Right renal pelvis (tissue), 4 donors: ENCODE measurements around the gene COL18A1. TPM values are rescaled to one million over a fixed set of nuclear protein-coding genes. Genes with fewer than 3 reads are reported as not detected.
"Not testable (repeated sequence)": the region's sequence is repeated elsewhere in the genome, so short reads cannot be mapped to it uniquely, and the experiment has no call there.

ENCODE experiments used
- DNase-seq, 4 donors: peaks; one replicate each; pipeline ENCODE4 v3.0.0-alpha.2; 2013; ENCODE audit warnings: low read depth in 4 of 4, low spot score in 3 of 4, missing footprints in 1 of 4
- polyA plus RNA-seq, 4 donors: library from polyadenylated mRNA; unstranded; fragments of 120-200 nt; gene quantifications; one replicate each; pipeline ENCODE4 v1.2.1, GENCODE V29; 2013; ENCODE audit not compliant: insufficient read length in 4 of 4

Gene COL18A1
- polyA plus RNA-seq, 4 donors = 135 to 240 (median 143) TPM

- not testable (repeated sequence) for DNase-seq
These were observed 122.4 kb downstream of the COL18A1 start for GRCh38 chr21:45527151-45527999.

GRCh38 chr21:45528028-45528705, 123.2 kb downstream of the COL18A1 start:
- DNase-seq = no peak

DNA sequence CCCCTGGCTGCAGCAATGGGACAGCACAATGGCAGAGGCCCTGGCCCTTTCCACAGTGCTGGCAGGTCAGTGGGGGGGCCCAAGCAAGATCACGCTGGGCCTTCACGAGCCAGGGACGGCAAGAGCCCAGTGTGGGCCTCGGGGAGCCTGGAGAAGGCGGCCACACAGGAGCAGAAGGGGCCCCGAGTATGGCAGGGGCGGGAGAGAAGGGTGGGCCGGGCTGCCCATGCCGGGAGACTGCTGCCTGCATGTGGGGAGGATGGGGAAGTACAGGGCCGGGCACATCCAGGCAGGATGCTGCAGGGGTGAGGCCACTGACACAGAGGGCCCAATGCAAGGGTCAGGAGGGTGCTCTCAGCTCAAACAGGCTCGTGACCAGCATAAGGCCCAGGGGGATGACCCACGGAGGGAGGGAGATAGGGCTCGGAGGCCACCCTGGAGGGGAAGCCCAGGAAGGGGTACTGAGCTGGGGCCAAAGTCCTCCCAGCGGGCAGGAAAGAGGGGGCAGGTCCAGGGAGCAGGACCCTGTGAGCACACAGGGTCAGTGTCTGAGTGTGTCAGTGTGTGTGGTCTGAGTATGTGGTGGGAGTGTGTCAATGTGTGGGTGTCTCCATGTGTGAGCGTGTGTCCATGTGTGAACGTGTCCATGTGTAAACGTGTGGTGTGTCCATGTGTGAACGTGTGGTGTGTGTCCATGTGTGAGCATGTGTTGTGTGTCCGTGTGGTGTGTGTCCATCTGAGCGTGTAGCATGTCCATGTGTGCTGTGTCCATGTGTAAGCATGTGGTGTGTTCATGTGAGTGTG, 124.2 kb downstream of the COL18A1 start:
- no peak for DNase-seq

GRCh38 chr21:45529785-45530422, 124.9 kb downstream of the COL18A1 start:
- no peak for DNase-seq

DNA sequence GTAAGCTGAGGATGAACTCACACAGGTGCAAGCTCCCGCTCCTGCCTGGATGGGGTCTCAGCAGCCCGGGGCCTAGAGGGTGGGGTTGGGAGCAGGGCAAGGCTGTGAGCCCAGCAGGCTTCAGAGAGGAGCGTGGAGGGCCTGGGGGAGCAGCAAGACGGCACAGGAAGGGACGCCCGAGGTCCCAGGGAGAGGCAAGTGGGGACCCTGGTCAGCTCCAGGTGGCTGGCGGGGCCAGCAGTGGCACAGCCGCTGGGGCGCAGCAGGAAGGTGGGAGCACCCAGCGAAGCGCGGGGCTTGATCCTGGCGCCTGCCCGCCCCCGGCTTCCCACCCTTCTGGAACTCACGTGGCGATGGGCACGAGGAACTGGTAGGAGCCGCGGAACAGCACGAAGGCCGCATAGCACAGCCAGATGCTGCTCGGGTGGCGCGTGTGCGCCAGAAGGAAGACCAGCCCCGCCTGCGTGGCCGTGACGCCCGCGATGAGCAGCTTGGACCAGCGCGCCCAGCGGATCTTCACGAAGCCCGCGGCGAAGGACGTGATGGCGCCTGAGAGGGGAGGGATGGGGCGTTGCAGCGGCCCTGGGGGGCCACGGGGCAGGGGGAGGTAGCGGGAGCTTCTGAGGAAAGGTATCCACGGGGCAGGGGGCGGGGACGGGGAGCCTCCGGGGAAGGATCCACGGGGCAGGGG, 125.6 kb downstream of the COL18A1 start:
- DNase-seq = no peak

GRCh38 chr21:45531114-45531392, 126.1 kb downstream of the COL18A1 start:
- not testable (repeated sequence) for DNase-seq

- no peak for DNase-seq
These were observed 126.6 kb downstream of the COL18A1 start for GRCh38 chr21:45531393-45532215.

- DNase-seq = no peak
These were observed 127.9 kb downstream of the COL18A1 start for GRCh38 chr21:45532826-45533360.

- DNase-seq = no peak
These were observed 128.4 kb downstream of the COL18A1 start for GRCh38 chr21:45533361-45533845.

DNA sequence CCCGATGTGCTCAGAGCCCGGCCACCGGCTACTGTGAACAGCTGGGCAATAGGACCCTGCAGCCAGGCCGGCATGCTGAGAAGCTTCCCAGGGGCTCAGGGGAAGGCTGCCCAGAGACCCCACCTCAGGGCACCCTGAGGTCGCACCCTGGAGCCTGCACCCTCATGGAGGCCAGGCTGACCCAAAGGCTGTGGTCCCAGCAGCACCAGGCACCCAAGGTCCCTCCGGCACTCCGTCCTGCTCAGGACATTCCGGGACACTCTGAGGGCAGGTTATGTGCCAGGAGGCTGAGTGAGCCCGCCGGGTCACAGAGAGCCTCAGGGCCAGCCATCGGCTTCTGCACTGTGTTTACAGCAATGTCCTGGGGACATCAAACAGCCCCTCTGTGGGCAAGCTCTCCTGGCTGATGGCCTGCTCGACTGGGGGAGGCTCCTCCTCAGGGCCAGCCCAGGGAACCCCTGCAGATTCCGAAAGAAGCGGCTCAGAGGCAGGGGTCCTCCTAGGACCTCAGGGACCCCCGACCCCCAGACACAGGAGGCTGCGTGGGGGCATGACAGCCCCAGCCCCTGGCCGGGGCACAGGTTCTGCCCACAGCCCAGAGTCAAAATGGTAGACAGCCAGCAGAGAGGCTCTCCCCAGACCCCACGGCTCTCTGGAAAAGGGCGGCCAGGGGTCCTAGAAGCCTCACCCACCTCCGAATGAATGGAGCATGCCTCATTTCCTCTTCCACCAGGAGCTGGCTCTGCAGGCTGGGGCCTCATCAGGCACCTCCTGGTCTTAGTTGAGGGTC, 129.1 kb downstream of the COL18A1 start:
- DNase-seq = no peak

DNA sequence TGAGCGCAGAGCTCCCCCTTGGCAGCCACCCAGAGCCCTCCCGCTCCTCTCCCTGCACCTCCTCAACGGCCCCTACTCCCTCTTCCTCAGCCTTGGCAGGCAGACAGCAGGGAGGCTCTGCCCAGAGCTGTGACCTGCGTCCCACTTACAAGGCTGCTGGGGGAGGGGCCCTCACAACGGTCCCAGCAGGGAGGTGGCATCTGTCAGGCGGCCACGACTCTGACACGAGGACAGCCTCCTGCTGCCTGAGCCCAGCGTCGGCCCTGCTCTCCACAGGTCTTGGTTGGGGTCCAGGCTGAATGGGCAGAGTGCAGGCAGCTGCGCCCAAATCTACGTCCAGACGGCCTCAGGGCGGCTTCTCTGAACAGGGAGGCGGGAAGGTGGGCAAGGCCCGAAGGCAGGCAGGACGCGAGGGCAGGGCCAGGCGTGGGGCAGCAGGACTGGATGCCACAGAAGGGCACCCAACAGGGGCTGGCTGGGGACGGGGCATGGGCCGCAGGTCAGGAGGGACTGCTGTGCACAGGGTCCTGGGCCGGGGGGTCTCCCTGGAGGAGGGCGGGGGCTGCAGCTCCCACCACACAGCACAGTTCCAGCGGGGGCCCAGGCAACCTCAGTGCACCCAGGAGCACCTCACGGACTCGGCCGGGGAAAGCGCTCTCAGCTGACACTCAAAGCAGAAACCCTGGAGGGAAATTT, 129.8 kb downstream of the COL18A1 start:
- peak in 1 of 4 donors; percentile 42 for DNase-seq

DNA sequence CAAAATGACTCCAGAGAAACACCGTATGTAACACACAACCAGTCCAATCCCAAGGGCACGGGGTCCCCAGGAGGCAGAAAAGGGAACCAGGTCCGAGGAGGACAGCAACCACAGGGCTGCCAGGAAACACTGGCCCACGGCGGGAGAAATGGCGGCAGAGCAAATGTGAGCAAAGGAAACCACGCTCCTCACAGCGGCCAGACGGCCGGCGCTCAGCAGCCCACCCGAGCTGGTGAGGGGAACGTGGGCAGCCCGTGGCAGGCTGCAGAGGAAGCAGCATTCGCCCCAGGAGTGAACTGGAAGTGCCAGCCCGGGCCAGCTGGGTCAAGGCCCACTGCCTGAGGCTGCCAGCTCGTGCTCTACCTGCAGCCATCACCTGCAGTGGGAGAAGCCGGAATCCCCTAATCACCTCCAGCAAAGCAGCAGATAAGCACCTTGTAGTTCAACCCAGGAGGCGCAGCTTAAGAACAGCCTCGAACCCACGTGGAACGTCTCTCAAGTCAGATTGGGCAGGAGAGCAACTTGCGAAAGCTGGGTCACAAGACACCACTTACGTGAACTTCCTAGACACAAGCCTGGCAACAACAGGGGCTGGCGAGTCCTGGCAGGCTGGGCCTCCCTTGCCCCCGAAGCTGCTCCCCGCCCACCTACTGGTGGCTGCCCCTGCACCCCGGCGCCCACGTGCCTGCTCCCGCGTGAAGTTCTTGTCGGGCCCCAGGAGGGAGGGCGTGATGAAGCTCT, 130.5 kb downstream of the COL18A1 start:
- no peak for DNase-seq

DNA sequence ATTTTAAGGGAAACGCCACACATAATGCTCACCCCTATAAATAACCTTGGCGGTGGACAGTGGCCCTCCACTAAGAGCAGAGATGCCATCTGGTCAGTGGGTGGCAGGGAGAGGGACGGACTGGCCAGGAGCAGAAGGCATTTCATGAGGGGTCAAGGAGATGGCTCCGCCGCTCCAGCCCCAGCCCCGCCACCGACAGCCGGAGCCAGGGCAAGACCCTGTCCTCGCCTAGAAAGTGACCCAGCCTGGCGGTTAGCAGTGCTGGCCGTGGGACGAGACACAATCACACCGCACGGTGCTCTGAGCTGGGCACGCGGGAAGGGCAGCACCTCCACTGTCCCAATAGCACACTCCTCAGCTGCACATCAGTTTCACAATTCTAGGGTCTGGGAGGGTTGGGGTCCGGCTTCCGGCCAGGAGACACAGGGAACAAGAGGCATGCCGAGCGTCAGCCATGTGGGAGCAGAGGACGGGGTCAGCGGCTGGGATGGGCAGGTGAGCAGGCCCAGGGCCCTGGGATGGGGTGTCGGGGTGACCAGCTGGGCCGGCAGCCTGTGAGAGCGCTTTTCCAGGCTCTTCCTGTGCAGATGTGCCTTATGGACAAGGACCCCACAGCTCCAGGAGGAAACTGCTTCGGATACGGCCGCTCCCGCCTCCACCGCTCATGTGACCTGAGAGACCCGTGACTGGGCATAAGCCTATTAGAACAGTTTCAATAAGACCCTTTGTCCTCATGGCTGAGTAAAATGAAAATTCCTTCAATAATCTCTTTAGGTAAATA, 131.5 kb downstream of the COL18A1 start:
- no peak for DNase-seq

DNA sequence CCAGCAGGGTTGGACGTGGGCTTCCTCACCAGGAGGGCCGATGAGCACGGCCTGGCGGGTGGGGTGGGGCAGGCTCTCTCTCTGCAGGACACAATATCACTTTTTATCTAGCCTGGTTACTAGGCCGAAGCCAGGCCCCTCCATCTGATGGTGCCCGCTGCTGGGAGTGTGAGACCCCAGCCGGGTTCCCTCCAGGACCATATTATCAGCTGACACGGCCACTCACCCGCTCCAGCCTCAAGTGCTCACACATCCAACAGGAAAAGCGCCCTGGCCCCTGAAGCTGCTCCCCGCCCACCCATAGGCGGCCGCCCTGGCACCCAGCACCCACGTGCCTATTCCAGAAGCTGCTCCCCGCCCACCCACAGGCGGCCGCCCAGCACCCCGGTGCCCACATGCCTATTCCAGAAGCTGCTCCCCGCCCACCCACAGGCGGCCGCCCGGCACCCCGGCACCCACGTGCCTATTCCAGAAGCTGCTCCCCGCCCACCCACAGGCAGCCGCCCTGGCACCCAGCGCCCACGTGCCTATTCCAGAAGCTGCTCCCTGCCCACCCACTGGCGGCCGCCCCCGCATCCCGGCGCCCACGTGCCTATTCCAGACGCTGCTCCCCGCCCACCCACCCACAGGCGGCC, 132.3 kb downstream of the COL18A1 start:
- no peak for DNase-seq

GRCh38 chr21:45537746-45538291, 132.9 kb downstream of the COL18A1 start:
- DNase-seq = no peak
